HEK293 (cell line): ENCODE measurements around the gene ZFYVE28.

Experiments
- CTCF ChIA-PET: fragments of 350-600 bp; formaldehyde crosslinking; extraction: SDS; loops from one replicate; lab custom pipeline; 2021; ENCODE audit warnings: antibody characterized with exemption; lab: Yijun Ruan, JAX
- POLR2A ChIA-PET: fragments of 300-600 bp; formaldehyde crosslinking; extraction: SDS; loops from one replicate; lab custom pipeline; 2020; ENCODE audit warnings: antibody characterized with exemption, inconsistent platforms; lab: Yijun Ruan, JAX
- H3K27ac ChIP-seq: fragments of 200-500 bp; sonication (Bioruptor generic); 2 replicates; pipeline ENCODE4 v1.5.1; 2014; ENCODE audit warnings: low read depth, low read length, control low read depth, inconsistent platforms; ENCODE audit errors: extremely low read depth
- H3K36me3 ChIP-seq, 2 experiments: fragments of 200-500 bp in 1 of 2; sonication (Bioruptor generic) in 1 of 2; 1 replicate in 1 of 2; 2 replicates in 1 of 2; pipeline ENCODE4 v1.5.1; 2014 to 2017; ENCODE audit warnings: inconsistent platforms in 2 of 2, low read length in 2 of 2; ENCODE audit not compliant: control insufficient read depth in 2 of 2, insufficient read depth in 1 of 2
- H3K4me1 ChIP-seq: fragments of 200-500 bp; sonication (Bioruptor generic); 2 replicates; pipeline ENCODE4 v1.5.1; 2014; ENCODE audit warnings: mild to moderate bottlenecking, low read length, inconsistent platforms; ENCODE audit not compliant: control insufficient read depth, insufficient read depth
- H3K4me3 ChIP-seq: 2 replicates; pipeline ENCODE4 v1.5.1; 2011; ENCODE audit warnings: low read depth, mild to moderate bottlenecking, control low read depth, low read length, moderate library complexity
- H3K9me3 ChIP-seq: fragments of 200-500 bp; sonication (Bioruptor generic); 2 replicates; pipeline ENCODE4 v1.5.1; 2014; ENCODE audit warnings: low read depth, low read length, inconsistent platforms; ENCODE audit not compliant: control insufficient read depth, insufficient read depth
- EGR2 ChIP-seq: fragments of 450-650 bp; formaldehyde crosslinking; IDR thresholded peaks from 2 replicates; pipeline ENCODE4 v1.5.1; 2016; ENCODE audit warnings: low read depth, missing biosample characterization, missing genetic modification characterization
- KLF8 ChIP-seq: fragments of 450-650 bp; formaldehyde crosslinking; IDR thresholded peaks from 2 replicates; pipeline ENCODE4 v1.5.1; 2016; ENCODE audit warnings: missing biosample characterization, missing genetic modification characterization
- OSR2 ChIP-seq: fragments of 450-650 bp; formaldehyde crosslinking; IDR thresholded peaks from 2 replicates; pipeline ENCODE4 v1.5.1; 2016; ENCODE audit warnings: missing biosample characterization, missing genetic modification characterization
- RBAK ChIP-seq: fragments of 450-650 bp; formaldehyde crosslinking; IDR thresholded peaks from 2 replicates; pipeline ENCODE4 v1.5.1; 2016; ENCODE audit warnings: missing biosample characterization, missing genetic modification characterization
- SCRT2 ChIP-seq: fragments of 450-650 bp; formaldehyde crosslinking; IDR thresholded peaks from 2 replicates; pipeline ENCODE4 v1.5.1; 2016; ENCODE audit warnings: missing biosample characterization, missing genetic modification characterization
- TRIM28 ChIP-seq: IDR thresholded peaks from 2 replicates; pipeline ENCODE4 v1.6.1; 2011; ENCODE audit warnings: low read length, control low read depth, borderline replicate concordance
- ZBTB10 ChIP-seq: fragments of 450-650 bp; formaldehyde crosslinking; IDR thresholded peaks from 2 replicates; pipeline ENCODE4 v1.5.1; 2016; ENCODE audit warnings: missing biosample characterization, missing genetic modification characterization
- ZBTB17 ChIP-seq: fragments of 450-650 bp; formaldehyde crosslinking; IDR thresholded peaks from 2 replicates; pipeline ENCODE4 v1.5.1; 2016; ENCODE audit warnings: missing biosample characterization, missing genetic modification characterization
- ZFHX2 ChIP-seq: fragments of 450-650 bp; formaldehyde crosslinking; conservative IDR thresholded peaks from 2 replicates; pipeline ENCODE4 v1.5.1; 2016; ENCODE audit warnings: missing biosample characterization, missing genetic modification characterization
- ZIC2 ChIP-seq: fragments of 450-650 bp; formaldehyde crosslinking; IDR thresholded peaks from 2 replicates; pipeline ENCODE4 v1.5.1; 2016; ENCODE audit warnings: missing biosample characterization, missing genetic modification characterization
- ZNF146 ChIP-seq: fragments of 450-650 bp; formaldehyde crosslinking; IDR thresholded peaks from 2 replicates; pipeline ENCODE4 v1.5.1; 2016; ENCODE audit warnings: missing biosample characterization, missing genetic modification characterization
- ZNF280C ChIP-seq: fragments of 450-650 bp; formaldehyde crosslinking; IDR thresholded peaks from 2 replicates; pipeline ENCODE4 v1.5.1; 2016; ENCODE audit warnings: missing biosample characterization, missing genetic modification characterization
- ZNF335 ChIP-seq: fragments of 450-650 bp; formaldehyde crosslinking; conservative IDR thresholded peaks from 2 replicates; pipeline ENCODE4 v1.5.1; 2016; ENCODE audit warnings: missing biosample characterization, missing genetic modification characterization
- ZNF837 ChIP-seq: fragments of 450-650 bp; formaldehyde crosslinking; IDR thresholded peaks from 2 replicates; pipeline ENCODE4 v1.5.1; 2016; ENCODE audit warnings: missing biosample characterization, missing genetic modification characterization

Gene ZFYVE28

GRCh38 chr4:2445571-2445970 is 27.1 kb upstream of the ZFYVE28 start:
- POLR2A ChIA-PET, result interaction anchor here (0.6 kb wide), 1 partner anchor 754 kb away, joined by 5 read pairs; no protein-coding TSS in a partner anchor

GRCh38 chr4:2445130-2445529 is 26.7 kb upstream of the ZFYVE28 start:
- H3K4me1 ChIP-seq, result no peaks in the 10 kb centered on the region
- ChIA-PET CTCF (interaction anchor here (1.0 to 1.2 kb wide), 2 partner anchors 11 to 45 kb away, joined by 3 read pairs; no protein-coding TSS in a partner anchor), POLR2A (interaction anchor here (0.6 kb wide), 1 partner anchor 755 kb away, joined by 5 read pairs; no protein-coding TSS in a partner anchor)
- H3K27ac ChIP-seq, result no peak overlapping the region
- H3K4me3 ChIP-seq, result no peak overlapping the region
- TF ChIP-seq OSR2 (tag by site-specific recombination), result no peak
- H3K9me3 ChIP-seq, result no peaks in the 10 kb centered on the region
- H3K36me3 ChIP-seq, result no peaks in the 10 kb centered on the region

More at GRCh38 chr4:2445571-2445970, 27.1 kb upstream of the ZFYVE28 start:
- H3K4me1 ChIP-seq, result no peaks in the 10 kb centered on the region
- H3K36me3 ChIP-seq, result no peaks in the 10 kb centered on the region
- H3K27ac ChIP-seq, result no peak overlapping the region
- TF ChIP-seq ZBTB10 (no peak), ZNF280C (no peak), TRIM28 (no peak), ZNF837 (no peak), RBAK (tag by site-specific recombination) (no peak), ZNF335 (tag by site-specific recombination) (no peak)
- CTCF ChIA-PET, result interaction anchor here (1.0 to 1.2 kb wide), 2 partner anchors 11 to 44 kb away, joined by 3 read pairs; no protein-coding TSS in a partner anchor
- H3K9me3 ChIP-seq, result no peaks in the 10 kb centered on the region
- H3K4me3 ChIP-seq, result no peak overlapping the region

- peak; percentile 19; the same call in 1 of the 2 replicates for TF ChIP-seq ZFHX2 (tag by site-specific recombination)
- TF ChIP-seq EGR2, result no peak
- TF ChIP-seq, all 188 proteins: peak for 1
- H3K9me3 ChIP-seq, result no peaks in the 10 kb centered on the region
- no peak overlapping the region for H3K4me3 ChIP-seq
- H3K4me1 ChIP-seq, result no peaks in the 10 kb centered on the region
- no peaks in the 10 kb centered on the region for H3K36me3 ChIP-seq
- H3K27ac ChIP-seq, result no peak overlapping the region
- ChIA-PET POLR2A (no interaction called here), CTCF (interaction anchor here (0.7 to 1.2 kb wide), 2 partner anchors 10 to 46 kb away, joined by 3 read pairs; no protein-coding TSS in a partner anchor)
Measured at GRCh38 chr4:2443956-2444740, 25.7 kb upstream of the ZFYVE28 start.

GRCh38 chr4:2443061-2443730 is 24.8 kb upstream of the ZFYVE28 start:
- Histone ChIP-seq H3K9me3 (no peaks in the 10 kb centered on the region), H3K36me3 (no peaks in the 10 kb centered on the region), H3K27ac (no peak overlapping the region), H3K4me1 (no peaks in the 10 kb centered on the region), H3K4me3 (no peak overlapping the region)
- TF ChIP-seq ZNF146, result no peak
- no peak for TF ChIP-seq ZIC2 (tag by site-specific recombination)
- TF ChIP-seq KLF8 (tag by site-specific recombination), result no peak
- TF ChIP-seq ZBTB17 (tag by site-specific recombination), result no peak
- TF ChIP-seq ZNF837, result no peak
- no peak for TF ChIP-seq SCRT2
- POLR2A ChIA-PET, result interaction anchor here (0.6 to 1.5 kb wide), 2 partner anchors 26 to 219 kb away, joined by 3 to 9 read pairs; partner anchors contain the start of gene RNF4
- CTCF ChIA-PET, result interaction anchor here (0.6 to 2.0 kb wide), 5 partner anchors 9 to 168 kb away, joined by 3 to 11 read pairs (median 3); no protein-coding TSS in a partner anchor
